Measurements from ENCODE around the gene PTGS1.

The PTGS1 gene

DNA sequence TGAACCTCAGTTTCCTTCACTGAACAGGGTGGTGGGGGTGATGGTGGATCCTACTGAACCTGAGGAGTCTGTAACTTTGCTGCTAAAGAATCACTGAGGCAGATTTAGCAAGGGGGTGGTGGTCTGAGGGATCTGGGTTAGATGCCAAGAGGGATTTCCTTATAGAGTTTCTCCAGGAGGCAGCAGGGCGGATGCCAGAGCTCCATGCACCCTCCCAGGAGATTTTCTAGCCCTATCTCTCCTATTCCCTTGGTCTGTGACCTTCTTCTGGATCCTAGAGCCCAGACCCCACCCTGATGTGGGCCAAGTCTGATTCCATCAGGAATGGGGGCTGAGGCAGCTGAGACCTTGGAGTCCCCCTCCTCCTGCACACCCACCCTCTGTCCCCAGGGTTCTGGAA lies 6.0 kb downstream of the PTGS1 start:
- DNase-seq = no peak

DNA sequence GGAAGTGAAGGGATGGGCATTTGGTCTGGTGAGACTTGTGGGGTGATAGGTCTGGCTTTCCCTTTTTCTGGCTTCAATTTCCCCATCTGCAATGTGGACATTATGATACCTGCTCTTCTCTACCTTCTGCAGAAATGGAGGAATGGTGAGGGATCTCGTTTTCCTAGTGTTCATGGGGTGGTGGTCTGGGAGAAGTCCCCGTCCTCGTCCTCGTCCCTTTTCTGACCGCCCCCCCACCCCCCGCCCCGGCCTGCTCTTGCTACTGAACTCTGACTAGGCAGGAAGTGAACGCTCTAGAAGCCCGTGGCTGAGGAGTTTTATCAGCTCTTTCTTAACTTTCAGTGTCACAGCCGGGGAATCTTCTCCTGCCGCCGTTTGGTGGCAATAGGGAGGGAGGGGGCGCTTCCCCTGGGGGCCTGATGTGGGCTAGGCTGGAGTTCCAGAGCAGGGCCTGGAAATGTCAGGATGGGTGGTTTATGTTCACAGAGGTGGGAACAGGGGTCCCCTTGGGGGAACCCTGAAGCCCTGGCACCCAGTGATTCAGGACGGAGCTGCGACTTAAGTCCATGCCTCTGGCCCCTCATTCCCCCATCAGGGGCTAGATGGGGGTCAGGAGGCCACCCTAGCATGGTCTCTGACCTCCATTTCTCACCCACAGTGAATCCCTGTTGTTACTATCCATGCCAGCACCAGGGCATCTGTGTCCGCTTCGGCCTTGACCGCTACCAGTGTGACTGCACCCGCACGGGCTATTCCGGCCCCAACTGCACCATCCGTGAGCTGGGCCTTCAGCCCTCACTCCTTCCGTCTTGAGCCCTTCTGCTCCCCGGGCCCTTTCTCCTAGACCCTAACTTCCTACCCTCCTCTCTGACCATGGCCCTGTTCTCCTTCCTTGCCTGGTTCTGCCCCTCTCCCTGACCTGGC lies 6.7 kb downstream of the PTGS1 start:
- no peak for DNase-seq

DNA sequence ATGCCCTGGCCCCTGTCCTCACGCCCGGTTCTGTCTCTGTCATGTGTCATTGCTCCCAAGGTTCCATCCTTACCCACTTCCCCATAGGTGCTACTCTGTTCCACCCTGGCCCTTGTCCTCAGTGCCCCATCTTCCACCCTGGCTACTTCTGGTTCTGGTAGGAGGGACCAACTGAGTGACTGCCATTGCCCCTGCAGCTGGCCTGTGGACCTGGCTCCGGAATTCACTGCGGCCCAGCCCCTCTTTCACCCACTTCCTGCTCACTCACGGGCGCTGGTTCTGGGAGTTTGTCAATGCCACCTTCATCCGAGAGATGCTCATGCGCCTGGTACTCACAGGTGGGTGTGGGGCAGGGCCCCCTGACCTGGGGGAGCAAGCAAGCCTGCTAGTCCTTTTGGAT lies 7.4 kb downstream of the PTGS1 start:
- no peak for DNase-seq

DNA sequence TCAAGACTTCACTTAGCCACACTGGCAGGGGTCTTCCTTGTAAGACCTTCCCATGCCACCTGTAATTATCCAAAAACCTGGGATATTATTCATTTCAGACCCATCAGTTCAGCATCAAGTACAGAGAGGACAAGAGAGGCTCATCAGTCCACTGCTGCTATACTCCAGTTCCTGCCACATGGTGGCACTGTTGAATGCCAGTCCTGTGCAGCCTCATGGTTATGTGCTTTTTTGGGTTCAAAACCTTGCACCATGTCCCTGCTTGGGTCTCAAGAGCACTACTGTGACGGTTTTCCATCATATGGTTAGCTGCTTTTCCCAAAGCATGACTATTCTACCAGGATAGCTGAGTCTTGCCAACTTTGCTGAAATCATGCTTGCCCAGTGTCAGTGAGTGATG lies 8.5 kb downstream of the PTGS1 start:
- DNase-seq = no peak

DNA sequence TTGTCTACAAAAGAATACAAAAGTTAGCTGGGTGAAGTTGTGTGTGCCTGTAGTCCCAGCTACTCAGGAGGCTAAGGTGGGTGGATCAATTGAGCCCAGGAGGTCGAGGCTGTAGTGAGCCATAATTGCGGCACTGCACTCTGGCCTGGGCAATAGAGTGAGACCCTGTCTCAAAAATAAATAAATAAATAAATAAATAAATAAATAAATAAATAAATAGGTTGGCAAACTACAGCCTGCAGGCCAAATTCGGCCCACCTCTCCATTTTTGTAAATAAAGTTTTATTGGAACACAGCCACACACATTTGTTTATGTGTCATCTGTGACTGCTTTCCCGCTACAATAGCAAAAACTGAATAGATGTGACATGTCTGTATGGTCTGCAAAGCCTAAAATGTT lies 9.5 kb downstream of the PTGS1 start:
- no peak for DNase-seq

DNA sequence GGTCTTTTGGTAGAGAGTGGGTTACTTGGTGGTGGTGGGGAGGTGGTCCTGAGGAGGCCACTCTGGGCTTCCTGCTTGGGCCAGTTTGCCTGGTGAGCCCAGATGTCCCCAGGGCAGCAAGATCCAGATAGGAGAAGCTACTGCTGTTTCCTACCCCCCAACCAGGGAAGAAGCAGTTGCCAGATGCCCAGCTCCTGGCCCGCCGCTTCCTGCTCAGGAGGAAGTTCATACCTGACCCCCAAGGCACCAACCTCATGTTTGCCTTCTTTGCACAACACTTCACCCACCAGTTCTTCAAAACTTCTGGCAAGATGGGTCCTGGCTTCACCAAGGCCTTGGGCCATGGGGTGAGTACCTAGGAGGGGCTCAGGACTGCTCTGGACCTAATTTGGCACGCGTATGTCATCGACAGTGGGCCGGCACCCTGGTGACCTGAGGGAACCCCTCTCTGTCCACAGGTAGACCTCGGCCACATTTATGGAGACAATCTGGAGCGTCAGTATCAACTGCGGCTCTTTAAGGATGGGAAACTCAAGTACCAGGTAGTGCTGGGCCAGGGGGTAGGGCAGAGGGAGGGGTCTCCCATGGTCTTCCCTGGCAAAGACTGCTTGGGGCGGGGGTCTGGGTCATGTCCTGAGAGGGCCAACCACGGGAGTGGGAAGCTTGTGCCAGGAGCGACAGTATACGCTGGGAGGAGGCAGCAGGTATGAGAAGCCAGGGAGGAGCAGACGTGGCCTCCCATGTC lies 10.6 kb downstream of the PTGS1 start:
- DNase-seq = no peak

DNA sequence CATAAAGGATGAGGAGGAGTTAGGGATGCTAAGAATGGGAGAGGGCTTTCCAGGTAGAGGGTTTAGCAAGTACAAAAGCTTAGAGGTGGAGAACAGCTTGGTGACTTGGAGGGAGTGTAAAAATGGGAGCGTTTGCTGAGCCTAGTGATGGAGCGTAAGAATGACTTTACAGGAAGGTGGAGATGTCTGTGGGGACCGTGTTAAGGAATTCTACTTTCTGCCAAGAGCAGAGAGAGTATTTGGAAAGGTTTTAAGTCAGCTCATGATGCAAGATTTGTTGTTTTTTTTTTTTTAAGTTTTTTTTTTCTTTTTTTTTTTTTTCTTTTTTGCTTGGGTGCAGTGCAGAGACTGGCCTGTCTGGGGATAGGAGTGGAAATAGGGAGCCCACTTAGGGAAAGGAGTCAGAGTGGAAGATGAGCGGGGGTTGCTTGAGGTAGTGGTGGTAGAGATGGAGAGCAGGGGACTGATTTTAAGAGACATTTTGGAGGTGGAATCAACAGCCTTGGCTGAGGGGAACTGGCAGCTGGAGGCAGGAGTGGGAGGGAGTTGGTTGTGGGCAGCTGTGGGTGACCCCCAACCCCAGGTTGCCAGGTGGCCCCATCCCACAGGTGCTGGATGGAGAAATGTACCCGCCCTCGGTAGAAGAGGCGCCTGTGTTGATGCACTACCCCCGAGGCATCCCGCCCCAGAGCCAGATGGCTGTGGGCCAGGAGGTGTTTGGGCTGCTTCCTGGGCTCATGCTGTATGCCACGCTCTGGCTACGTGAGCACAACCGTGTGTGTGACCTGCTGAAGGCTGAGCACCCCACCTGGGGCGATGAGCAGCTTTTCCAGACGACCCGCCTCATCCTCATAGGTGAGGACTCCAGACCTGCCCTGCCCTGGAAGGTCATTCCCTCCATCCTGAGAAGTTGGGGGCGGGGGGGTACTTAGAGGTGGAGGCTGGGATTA lies 12.4 kb downstream of the PTGS1 start:
- no peak for DNase-seq

DNA sequence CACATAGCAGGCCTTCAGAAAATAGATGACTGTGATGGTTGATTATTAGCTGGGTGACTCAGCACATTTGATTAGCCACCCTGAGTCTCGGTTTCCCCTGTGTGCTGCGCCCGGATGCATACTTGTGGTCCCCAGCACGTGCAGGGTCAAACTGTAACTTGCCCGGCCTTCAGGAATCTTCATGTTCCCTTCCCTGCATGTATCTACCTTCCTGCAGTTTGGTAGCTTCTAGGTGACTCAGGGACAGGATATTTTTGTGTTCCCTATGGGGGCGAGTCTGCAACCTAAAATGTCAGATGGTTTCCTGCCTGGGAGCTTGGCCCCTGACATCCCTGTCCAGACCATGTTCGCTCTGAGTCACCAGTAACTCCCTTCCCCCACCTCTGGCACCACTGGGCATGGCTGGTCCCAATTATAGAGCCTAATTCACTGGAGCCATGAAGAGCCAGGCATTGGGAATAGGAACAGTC lies 13.2 kb downstream of the PTGS1 start:
- no peak for DNase-seq

DNA sequence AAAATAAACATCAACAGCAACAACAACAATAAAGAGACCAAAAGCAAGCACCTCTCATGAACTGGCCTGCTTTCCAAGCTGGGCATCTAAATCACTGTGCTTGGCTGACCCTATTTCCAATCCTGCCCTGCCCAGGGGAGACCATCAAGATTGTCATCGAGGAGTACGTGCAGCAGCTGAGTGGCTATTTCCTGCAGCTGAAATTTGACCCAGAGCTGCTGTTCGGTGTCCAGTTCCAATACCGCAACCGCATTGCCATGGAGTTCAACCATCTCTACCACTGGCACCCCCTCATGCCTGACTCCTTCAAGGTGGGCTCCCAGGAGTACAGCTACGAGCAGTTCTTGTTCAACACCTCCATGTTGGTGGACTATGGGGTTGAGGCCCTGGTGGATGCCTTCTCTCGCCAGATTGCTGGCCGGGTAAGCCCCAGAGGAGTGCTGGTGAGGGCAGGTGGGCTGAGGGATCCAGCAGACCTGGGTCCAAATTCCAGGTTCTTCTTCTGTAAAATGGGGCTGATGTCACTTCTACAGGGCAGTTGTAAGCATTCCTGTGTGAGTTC lies 15.6 kb downstream of the PTGS1 start:
- no peak for DNase-seq

DNA sequence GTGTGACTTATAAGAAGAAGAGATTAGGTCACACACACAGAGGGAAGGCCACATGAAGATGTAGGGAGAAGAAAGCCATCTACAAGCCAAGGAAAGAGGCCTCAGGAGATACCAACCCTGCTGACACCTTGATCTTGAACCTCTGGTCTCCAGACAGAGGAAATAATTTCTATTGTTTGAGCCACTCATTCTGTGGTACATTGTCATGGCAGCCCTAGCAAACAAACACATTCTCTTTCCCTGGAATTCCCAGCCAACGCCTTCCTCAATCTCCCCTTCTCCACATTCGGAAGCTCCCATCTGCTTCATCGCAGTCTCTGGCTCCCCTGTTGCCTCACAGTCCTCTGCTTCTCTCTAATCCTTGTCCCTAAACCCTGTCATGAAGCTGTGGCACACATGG lies 16.7 kb downstream of the PTGS1 start:
- peak; percentile 62 for DNase-seq

DNA sequence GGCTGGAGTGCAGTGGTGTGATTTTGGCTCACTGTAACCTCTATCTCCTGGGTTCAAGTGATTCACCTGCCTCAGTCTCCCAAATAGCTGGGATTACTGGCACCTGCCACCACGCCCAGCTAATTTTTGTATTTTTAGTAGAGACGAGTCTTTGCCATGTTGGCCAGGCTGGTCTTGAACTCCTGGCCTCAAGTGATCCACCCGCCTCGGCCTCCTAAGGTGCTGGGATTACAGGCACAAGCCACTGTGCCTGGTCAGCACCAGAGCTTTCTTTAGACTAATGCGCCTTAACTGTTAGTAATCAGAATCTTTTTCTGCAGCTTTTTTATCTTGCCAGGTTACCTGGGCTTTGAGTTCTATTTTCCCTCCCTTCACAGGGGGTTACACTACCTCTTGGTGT lies 18.4 kb downstream of the PTGS1 start:
- DNase-seq = no peak

DNA sequence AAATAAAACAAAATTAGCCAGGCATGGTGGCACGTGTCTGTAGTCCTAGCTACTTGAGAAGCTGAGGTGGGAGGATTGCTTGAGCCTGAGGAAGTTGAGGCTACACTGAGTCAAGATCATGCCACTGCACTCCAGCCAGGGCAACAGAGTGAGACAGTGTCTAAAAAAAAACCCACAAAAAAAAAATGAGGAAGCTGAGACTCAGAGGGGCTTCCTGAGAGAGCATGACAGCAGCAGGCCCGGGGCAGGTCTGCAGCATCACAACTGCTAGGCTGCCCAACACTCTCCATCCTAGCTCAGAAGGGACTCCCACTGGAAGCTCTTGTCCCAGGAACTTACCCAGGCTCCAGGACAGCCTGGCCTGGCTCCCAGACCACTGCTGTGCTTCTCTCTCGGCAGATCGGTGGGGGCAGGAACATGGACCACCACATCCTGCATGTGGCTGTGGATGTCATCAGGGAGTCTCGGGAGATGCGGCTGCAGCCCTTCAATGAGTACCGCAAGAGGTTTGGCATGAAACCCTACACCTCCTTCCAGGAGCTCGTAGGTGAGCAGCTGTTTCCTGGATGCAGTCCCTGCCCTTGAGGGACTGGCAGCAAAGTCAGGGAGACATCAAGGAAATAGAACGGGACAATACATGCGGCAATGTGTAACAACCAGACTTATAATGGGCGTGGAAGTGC lies 19.1 kb downstream of the PTGS1 start:
- no peak for DNase-seq

DNA sequence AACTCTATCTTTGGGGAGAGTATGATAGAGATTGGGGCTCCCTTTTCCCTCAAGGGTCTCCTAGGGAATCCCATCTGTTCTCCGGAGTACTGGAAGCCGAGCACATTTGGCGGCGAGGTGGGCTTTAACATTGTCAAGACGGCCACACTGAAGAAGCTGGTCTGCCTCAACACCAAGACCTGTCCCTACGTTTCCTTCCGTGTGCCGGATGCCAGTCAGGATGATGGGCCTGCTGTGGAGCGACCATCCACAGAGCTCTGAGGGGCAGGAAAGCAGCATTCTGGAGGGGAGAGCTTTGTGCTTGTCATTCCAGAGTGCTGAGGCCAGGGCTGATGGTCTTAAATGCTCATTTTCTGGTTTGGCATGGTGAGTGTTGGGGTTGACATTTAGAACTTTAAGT lies 21.5 kb downstream of the PTGS1 start:
- no peak for DNase-seq

DNA sequence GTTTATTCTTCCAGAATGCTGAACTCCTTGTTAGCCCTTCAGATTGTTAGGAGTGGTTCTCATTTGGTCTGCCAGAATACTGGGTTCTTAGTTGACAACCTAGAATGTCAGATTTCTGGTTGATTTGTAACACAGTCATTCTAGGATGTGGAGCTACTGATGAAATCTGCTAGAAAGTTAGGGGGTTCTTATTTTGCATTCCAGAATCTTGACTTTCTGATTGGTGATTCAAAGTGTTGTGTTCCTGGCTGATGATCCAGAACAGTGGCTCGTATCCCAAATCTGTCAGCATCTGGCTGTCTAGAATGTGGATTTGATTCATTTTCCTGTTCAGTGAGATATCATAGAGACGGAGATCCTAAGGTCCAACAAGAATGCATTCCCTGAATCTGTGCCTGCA lies 21.9 kb downstream of the PTGS1 start:
- DNase-seq = no peak

DNA sequence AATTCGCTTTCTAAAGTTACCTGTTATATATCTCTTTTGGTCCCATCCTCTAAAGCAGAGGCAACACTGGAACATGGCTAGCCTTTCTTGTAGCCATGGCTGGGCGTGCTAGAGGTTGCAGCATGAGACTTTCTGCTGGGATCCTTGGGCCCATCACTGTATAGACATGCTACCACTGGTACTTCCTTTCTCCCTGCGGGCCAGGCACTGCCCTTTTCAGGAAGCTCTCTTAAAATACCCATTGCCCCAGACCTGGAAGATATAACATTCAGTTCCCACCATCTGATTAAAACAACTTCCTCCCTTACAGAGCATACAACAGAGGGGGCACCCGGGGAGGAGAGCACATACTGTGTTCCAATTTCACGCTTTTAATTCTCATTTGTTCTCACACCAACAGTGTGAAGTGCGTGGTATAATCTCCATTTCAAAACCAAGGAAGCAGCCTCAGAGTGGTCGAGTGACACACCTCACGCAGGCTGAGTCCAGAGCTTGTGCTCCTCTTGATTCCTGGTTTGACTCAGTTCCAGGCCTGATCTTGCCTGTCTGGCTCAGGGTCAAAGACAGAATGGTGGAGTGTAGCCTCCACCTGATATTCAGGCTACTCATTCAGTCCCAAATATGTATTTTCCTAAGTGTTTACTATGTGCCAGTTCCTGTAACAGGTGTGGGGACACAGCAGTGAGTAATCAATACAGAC lies 22.6 kb downstream of the PTGS1 start:
- no peak for DNase-seq

DNA sequence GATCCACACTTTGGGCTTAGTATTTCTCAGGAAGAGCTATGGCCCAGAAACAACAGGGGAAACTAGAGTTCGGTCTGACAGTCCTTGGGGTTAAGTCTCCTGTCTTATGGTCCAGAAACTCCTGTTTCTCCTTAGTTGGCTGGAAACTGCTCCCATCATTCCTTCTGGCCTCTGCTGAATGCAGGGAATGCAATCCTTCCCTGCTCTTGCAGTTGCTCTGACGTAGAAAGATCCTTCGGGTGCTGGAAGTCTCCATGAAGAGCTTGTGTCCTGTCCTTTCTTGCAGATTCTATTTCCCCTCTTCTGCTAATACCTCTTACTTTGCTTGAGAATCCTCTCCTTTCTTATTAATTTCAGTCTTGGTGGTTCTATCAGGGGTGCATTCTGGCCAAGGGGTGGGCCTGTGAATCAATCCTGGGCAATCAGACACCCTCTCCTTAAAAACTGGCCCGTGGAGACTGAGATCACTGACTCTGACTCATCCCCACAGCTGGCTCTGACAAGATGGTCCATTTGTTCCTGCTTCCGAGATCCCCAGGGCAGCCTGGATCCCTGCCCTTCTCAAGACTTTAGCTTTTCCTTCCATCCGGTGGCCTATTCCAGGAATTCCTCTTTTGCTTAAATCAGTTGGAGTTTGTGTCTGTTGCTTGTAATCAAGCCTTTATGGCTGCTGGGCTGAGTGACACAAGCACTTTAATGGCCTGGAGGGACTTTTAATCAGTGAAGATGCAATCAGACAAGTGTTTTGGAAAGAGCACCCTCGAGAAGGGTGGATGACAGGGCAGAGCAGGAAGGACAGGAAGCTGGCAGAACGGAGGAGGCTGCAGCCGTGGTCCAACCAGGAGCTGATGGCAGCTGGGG lies 23.7 kb downstream of the PTGS1 start:
- no peak for DNase-seq

DNA sequence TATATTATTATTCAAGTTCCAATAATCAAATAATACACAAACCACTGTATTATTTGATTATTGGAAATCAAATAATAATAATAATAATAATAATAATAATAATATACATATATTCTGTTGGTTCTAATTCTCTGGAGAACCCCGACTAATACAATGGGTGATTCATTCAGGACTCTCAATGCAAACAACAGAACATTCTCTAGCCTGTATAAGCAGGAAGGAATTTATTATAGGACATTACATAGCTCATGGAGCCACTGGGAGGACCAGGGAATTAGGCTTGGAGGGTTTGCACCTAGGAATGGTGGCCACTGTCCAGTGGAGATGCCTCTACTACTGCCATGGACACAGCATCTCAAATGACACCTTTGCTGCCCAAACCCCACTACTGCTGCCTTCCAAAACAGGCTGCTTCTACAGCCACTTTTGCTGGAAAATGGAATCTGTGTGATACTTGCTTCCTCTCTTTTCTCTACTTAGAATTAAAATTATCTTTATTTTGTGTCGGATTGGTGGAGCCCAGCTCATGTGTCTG lies 25.9 kb downstream of the PTGS1 start:
- DNase-seq = no peak

DNA sequence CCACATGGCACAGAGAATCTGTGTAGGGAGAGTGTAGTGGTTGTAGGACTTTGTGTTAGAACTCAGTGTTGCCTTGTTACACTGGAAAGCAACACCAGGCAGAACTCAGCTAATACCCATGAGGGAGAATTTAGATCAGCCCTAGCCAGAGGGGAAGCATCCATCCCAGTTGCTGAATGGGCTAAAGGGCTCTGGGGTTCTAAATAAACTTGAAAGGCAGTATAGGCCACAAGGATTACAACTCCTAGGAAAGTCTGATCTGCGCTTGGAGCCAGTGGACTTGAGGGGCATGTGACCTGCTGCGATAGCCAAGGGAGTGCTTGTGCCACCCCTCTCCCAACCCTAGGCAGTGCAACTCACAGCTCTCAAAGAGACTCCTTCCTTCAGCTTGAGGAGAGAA lies 26.9 kb downstream of the PTGS1 start:
- no peak for DNase-seq

DNA sequence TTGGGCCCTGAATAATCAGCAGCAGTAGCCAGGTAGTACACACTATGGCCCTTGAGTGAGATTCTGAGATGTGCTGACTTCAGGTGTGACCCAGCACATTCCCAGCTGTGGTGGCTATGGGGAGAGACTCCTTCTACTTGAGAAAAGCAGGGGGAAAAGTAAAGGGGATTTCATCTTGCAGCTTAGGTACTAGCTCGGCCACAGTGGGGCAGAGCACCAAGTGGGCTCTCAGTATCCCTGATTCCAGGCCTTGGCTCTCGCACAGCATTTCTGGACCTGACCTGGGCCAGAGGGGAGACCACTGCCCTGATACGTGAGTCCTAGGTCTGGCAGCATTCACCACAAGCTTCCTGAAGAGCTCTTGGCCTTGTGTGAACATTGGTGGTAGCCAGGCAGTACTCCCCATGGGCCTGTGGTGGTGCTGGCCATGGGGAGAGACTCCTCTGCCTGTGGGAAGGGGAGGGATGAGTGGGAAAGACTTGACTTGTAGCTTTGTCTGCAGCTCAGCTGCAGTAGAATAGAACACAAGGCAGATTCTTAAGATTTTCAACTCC lies 27.6 kb downstream of the PTGS1 start:
- no peak for DNase-seq

DNA sequence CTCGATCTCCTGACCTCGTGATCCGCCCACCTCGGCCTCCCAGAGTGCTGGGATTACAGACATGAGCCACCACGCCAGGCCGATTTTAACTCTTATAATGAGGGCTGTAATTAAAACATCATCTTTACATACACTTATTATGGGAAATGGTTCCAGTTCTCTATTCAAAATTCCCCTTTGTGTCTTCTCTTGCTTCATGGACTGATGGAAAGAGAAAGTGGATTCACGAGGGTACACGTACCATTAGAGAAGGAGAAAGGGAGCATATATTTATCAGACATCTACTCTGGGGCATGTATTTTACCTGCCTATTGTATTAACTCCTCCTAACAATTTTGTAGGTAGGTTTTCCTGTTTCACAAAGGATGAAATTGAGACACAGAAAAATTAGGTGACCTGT lies 31.1 kb downstream of the PTGS1 start:
- DNase-seq = no peak

All from NCI-H526 treated with DMSO at 0.1 percent for 48 hours (cell line).